D721Med (cell line): ENCODE results near the gene GPR17.

ENCODE experiments used
- DNase-seq: peaks from one replicate; pipeline ENCODE4 v3.0.0; 2011; ENCODE audit warnings: low spot score; ENCODE audit not compliant: insufficient read length
- FAIRE-seq: peaks from 2 replicates; lab custom pipeline; 2011; peaks lifted over from hg19 to GRCh38; lab: Jason Lieb, UNC
- CTCF ChIP-seq: IDR thresholded peaks from 2 replicates; pipeline ENCODE4 v1.5.1; 2012; ENCODE audit warnings: mild to moderate bottlenecking, control low read depth; ENCODE audit not compliant: insufficient read depth; ENCODE audit errors: missing control alignments

Gene GPR17

DNA sequence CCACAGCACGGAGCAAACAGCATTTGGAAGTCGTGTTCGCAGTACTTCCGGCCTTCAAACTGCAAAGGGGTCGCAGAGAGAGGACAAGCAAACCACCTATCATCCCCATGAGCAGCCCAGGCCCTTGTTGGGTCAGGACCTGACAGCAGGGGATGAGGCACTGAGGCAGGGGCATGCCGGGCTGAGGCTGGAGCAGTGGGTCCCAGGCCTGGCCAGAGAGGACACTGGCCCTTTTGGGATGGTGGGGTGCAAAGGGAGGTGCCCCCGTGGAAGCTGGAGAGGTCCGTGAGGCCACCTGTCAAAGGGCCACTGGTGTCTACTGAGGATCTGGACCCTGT, 8.9 kb downstream of the GPR17 start:
- DNase-seq (no peak), FAIRE-seq (no peak)
- TF ChIP-seq CTCF, result no peak

- DNase-seq (no peak), FAIRE-seq (no peak)
- TF ChIP-seq CTCF, result no peak
These were observed 9.5 kb downstream of the GPR17 start for GRCh38 chr2:127655209-127656073.

DNA sequence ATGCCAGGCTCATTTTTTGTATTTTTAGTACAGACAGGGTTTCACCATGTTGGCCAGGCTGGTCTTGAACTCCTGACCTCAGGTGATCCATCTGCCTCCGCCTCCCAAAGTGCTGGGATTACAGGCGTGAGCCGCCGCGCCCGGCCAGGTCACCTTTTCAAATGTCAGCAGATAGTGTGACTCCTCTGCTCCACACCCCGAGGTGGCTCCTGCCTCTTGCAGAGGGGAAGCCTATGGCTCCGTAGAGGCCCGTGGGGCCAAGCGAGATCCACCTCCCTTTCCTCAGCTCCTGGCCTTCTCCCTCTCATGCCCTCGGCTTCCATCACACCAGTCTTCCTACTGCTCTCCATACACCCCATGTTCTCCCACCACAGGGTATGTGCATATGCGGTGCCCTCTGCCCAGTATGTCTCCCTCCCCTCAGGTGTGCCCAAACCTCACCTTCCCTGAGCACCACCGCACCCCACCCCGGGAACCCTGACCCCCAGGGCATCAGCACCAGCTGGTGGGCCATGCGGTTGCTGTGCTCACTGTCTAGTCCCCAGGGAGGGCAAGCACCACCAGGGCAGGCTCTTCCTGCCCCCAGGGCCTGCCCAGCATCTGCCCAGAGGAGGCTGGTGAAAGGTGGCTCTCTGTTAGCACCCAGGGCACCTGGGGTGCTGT, 10.7 kb downstream of the GPR17 start:
- DNase-seq (no peak), FAIRE-seq (no peak)
- TF ChIP-seq CTCF, result no peak

GRCh38 chr2:127657232-127657595, 11.3 kb downstream of the GPR17 start:
- DNase-seq (no peak), FAIRE-seq (no peak)
- TF ChIP-seq CTCF, result no peak

GRCh38 chr2:127658146-127658545, 12.2 kb downstream of the GPR17 start:
- DNase-seq (no peak), FAIRE-seq (no peak)
- no peak for TF ChIP-seq CTCF

GRCh38 chr2:127658641-127659407, 12.9 kb downstream of the GPR17 start:
- TF ChIP-seq CTCF, result no peak
- DNase-seq (no peak), FAIRE-seq (no peak)
